HG02852 (cell line): ENCODE data around the gene INSYN1.
"Not testable (repeated sequence)": the region's sequence is repeated elsewhere in the genome, so short reads cannot be mapped to it uniquely, and the experiment has no call there.

Experiments
- ATAC-seq: cut with Tn5 transposase; IDR thresholded peaks from one replicate; pipeline ENCODE4 v1.9.1; 2021; ENCODE audit warnings: mild to moderate bottlenecking, moderate library complexity; ENCODE audit not compliant: unreplicated experiment

INSYN1 gene

DNA sequence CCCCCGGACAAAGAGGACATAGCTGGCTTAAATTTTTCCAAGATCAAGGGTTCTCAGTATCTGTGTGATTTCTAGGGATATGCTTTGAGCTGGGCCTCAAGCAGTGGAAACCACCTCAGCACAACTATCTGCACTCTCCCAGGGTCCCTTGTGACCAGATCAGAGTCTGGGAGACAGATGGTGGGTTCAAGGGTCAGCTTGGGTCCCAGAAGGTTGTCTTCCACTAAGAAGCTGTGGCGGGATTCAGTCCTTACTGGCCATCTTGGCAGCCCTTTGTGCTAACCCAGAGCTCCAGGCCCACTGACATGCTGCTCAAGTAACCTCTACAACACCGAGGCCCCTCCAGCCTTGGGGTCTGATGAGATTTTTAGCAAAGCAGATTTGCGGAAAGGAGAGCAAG lies 2.7 kb downstream of the INSYN1 start:
- no peak for ATAC-seq

- ATAC-seq, result no peak
These were observed 3.2 kb downstream of the INSYN1 start for GRCh38 chr15:73749971-73750370.

- no peak for ATAC-seq
These were observed 3.6 kb downstream of the INSYN1 start for GRCh38 chr15:73749533-73749932.

GRCh38 chr15:73748730-73749129 lies 4.4 kb downstream of the INSYN1 start:
- ATAC-seq, result no peak

GRCh38 chr15:73747847-73748590 lies 5.1 kb downstream of the INSYN1 start:
- ATAC-seq, result no peak

DNA sequence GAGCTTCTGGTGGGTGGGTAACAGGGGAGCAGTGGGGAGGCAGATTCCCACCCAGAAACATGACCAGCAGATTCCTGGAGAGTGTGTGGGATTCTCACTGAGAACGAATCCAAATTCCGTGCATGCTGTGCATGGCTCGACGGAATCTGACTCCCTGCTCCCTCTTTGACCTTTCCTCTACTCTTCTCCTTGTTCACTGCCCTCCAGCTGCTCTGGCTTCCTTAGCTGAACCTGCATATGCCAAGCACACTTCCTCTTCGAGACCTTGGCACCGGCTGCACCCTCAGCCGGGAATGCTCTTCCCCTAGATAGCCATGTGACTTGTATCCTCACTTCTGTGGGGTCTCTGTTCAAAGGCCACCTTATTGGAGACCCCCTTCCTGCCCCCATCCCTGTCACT lies 6.3 kb downstream of the INSYN1 start:
- ATAC-seq, result no peak

DNA sequence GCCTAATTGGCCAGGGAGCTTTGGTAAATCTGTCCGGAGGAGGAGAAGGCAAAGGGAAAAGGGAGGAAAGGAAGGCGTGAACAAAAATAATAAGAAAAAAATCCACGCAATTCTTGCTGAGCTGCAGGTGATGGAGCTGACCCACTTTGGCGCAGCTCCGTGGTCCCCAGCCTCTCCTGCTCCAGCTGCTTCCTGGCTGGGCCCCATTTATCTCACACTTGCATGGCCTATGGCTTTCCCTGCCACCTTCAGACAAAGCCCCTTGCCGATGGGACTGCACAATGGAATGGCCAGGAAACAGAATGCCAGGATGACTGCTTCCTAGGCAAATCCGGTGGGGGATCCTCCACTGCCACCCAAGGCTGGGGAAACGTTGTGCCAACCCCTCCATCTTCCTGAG lies 6.9 kb downstream of the INSYN1 start:
- ATAC-seq, result no peak

DNA sequence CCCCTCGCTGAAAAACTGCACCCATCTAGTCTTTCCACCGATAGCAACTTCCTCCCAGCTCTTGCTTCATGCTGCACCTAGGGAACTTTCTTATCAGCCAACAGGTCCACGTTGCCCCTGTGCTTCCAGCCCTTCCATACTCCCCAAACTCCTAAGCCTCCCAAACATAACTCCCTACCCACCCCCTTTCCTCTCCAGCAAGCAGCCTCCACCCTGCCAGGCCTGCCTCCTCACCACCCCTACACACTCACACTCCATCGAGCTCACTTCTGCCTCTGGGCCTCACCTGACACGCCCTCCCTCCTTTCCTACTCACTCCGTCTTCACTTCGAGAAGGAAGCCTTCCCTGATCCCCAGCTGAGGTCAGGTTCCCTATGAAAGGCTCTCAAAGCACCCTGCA lies 8.1 kb downstream of the INSYN1 start:
- no peak for ATAC-seq

GRCh38 chr15:73744293-73744692 lies 8.9 kb downstream of the INSYN1 start:
- no peak for ATAC-seq

- no peak for ATAC-seq
These were observed 11.8 kb downstream of the INSYN1 start for GRCh38 chr15:73741321-73741836.

DNA sequence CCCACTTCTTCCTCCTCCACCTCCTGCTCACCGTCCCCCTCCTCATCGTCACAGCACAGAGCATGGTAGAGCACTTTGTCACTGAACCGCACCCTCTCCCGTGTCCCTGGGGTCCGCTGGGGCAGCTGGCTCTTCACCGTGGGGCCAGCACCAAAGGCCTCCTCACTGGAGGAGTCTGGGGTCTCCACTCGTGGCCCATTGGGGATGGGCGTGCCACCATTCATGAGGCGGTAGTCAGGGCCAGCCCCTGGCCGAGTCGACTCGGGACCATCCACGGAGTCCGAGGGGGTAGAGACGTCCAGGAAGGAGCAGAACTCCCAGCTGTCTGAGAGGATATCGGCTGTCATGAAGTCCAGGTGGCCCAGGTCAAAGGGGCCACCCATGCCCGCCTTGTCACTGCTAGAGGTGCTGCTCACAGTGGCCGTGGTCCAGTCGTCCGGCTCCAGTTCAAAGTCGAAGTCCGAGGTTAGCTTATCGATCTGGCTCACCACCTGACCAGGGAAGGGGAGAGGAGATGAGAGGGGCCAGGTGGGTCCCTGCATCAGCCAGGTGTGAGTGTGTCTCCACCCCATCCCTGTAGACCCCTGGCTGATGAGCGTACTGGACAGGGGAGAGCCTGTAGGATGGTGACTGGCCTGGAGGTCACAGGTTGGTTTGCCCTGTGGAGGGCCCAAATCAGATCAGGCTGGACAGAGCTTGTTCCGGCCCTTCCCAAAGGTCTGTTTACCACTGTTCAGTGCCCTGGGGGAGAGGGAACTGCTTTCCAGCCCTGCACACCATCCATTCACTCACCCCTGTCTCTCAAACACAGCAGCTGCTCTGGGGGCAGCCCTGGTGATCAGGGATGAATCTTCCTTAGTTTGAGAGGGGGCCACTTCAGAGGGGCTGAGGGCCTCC lies 12.8 kb downstream of the INSYN1 start:
- no peak for ATAC-seq

DNA sequence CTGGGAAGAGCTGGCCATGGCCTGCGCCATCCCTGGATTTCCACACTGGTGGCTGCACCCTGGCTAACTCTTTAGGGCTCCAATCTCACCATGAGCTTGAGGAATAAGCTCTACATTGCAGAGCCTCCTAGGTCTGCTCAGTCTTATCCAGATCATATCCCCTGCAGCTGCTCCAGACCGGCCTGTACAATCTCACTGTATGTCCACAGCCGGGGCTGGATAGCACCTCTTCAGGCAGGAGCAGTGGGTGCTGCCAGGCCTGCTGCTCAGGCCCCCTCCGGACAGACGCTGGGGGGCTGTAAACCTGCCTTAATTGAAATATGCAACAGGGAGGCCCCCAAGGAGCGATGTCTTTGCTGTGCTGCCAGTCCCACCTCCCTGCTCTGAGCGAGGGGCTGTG lies 15.6 kb downstream of the INSYN1 start:
- no peak for ATAC-seq

GRCh38 chr15:73732930-73733329 lies 20.2 kb downstream of the INSYN1 start:
- ATAC-seq, result no peak

- not testable (repeated sequence) for ATAC-seq
These were observed 21.1 kb downstream of the INSYN1 start for GRCh38 chr15:73732051-73732450.

- ATAC-seq, result no peak
These were observed 25.7 kb downstream of the INSYN1 start for GRCh38 chr15:73727330-73727976.

- no peak for ATAC-seq
These were observed 28.9 kb downstream of the INSYN1 start for GRCh38 chr15:73724212-73724611.

GRCh38 chr15:73723191-73723590 lies 30.0 kb downstream of the INSYN1 start:
- ATAC-seq, result no peak

GRCh38 chr15:73722425-73722824 lies 30.7 kb downstream of the INSYN1 start:
- no peak for ATAC-seq

GRCh38 chr15:73718694-73719093 lies 34.5 kb downstream of the INSYN1 start:
- ATAC-seq, result no peak

DNA sequence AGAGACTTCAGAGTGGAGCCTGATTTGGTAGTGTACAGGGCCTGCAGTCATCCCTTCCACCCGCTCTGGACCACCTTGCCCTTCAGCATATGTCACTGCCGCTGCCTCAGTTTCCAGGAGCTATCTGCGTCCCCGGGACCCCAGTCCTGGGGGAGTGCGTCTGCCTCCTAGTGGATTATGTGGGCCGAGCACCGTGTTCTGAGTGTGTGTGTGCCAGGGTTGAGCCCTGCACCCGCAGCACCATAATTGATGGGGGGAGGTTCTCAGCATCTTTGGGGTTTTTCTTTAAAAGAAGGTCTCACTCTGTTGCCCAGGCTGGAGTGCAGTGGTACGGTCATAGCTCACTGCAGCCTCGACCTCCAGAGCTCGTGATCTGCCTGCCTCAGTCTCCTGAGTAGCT lies 35.3 kb downstream of the INSYN1 start:
- no peak for ATAC-seq

GRCh38 chr15:73717206-73717605 lies 35.9 kb downstream of the INSYN1 start:
- no peak for ATAC-seq
